GM18858 (cell line): ENCODE data around the gene SYCP1.
"Not testable (repeated sequence)": the region's sequence is repeated elsewhere in the genome, so short reads cannot be mapped to it uniquely, and the experiment has no call there.

Experiments
- ATAC-seq: cut with Tn5 transposase; IDR thresholded peaks from one replicate; pipeline ENCODE4 v1.9.1; 2021; ENCODE audit not compliant: unreplicated experiment

SYCP1 gene

GRCh38 chr1:114854693-114855320, at the start of gene SYCP1:
Gene SYCP1 (plus strand): TSS chr1:114854863. CDS start chr1:114855465, 602 bp downstream.
- ATAC-seq: no peak

DNA sequence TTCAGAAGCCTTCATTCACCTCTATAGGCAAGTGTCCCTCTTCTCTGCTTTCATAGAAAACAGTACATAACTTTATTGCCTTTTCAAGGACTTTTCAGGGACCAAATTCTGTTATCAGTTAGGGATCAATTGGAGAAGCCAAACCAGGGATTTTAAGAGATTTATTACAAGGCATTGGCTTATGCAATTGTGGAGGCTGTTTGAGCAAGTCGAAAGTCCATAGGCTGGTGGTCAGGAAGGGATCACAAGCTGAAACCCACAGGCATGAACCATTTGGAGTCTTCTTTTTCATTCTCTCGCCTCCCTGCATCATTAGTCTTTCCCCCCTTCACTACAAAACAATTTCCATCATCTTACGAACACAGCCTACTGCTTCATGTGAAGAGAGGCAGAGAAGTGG, 34.8 kb upstream of the SYCP1 start:
- no peak for ATAC-seq

- ATAC-seq: no peak
These were observed 34.3 kb upstream of the SYCP1 start for GRCh38 chr1:114820392-114820791.

- no peak for ATAC-seq
These were observed 32.7 kb upstream of the SYCP1 start for GRCh38 chr1:114821978-114822377.

GRCh38 chr1:114828251-114828650, 26.4 kb upstream of the SYCP1 start:
- ATAC-seq: no peak

DNA sequence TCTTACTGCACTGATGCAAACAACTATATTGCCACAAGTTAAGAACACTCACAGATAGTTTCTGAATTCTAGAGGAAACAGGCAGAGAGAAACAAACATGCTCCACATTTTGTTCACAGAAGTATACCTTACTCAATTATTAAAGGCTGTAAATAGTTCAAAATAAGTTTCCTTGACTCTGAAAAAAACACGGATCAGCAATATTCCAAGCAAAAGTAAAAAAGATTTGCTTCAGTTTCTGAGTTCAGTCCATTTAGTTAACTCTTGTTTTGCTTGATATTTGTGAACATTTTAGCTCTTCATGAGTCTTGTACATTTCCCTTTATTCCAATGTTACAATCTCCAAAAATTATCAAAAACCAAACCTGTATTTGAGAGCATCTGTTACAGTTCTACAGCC, 24.6 kb upstream of the SYCP1 start:
- not testable (repeated sequence) for ATAC-seq

DNA sequence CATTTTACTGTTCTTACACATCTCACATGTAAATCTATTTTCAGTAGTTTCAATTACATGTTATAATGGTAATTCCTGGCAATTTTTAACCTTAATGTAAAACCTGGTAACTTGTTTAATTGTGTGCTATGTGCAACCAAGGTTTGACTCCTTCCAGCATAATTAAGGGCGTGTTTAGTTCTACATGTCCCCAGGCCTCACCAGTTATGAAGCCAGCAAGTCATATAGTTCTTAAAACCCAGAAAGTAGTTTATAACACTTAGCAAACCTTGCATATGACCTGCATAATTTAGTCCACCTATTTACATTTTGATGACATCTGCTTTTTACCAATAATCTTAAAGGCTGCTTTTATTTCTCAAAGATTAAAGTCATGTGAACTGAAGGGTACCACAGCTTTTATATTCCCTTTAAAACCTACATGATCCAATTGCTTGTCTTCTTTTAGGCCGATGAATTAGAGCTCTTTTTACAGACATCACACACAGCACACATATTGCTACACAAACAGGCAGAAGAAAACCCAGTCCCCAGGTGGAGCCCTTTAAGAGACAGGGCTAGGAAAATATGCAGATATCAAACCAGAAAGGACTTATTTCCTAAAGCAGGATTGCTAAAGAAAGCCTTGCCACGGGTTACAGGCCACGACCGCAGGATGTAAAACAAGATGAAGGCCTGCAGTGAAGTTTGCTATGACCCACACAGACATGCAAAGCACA, 23.2 kb upstream of the SYCP1 start:
- ATAC-seq: no peak

GRCh38 chr1:114832057-114832456, 22.6 kb upstream of the SYCP1 start:
- no peak for ATAC-seq

DNA sequence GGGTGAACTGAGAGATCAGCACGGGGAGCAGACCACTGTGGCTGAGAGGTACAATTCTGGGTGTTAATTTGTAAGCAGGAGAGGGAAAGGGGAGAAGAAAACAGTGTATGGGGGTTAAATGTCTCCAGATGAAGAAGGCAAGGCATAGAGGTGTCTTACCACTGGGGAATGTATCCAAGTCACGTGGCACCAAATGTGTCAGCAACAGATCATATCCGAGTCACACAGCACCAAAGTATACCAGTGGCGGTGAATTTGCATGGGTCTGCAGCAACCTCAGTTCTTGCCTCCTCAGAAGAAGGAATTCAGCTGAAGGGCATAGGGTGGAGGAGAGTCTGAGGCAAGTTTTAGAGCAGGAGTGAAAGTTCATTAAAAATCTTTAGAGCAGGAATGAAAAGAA, 21.2 kb upstream of the SYCP1 start:
- no peak for ATAC-seq

DNA sequence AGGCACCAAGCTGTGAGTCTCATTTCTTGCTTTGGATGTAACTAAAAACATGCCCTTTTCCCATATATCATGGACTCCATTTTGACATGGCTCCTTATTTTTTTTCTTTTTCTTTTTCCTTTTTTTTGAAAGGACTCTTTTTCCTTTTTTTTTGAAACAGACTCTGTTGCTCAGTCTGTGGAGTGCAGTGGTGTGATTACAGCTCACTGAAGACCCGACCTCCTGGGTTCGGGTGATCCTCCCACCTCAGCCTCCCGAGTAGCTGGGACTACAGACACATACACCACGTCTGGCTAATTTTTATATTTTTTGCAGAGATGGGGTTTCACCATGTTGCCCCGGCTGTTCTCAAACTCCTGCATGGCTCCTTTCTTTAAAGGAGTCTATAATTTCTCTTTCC, 10.4 kb upstream of the SYCP1 start:
- ATAC-seq: no peak

GRCh38 chr1:114853584-114853983, 1.1 kb upstream of the SYCP1 start:
- ATAC-seq: no peak

- no peak for ATAC-seq
These were observed 6.7 kb downstream of the SYCP1 start for GRCh38 chr1:114861384-114861783.

DNA sequence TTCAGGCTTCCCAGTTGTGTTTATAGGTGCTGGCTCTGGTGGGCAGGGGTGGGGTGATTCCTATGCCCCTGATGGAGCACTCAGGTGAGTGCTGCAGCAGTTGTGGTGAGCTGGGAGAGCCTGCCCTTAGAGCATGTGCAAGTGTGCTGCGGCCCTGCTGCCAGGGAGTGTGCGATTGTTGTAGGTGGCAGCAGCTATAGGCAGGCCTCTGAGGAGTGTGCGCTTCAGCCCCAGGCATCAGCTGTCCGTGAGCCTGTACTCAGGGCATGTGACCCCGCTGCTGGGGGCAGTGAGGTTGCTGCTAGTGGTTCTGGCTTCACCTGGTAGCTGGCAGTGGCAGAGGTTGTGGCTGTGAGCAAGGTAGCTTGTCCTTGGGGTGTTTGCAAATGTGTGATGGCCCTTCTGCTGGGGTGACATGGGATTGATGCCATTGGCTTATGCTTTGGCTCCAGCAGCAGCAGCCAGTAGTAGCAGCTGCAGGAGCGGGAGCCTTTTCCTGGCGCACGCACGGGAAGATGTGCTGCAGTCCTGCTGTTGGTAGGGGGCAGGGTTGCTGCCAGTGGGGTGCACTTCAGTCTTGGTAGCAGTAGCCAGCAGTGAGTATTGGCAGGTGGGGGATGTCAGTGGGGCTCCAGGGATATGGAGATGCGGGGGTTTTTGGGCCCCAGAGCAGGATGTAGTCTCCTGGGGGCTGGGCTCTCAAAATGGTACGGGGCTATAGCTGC, 37.7 kb downstream of the SYCP1 start:
- ATAC-seq: no peak

DNA sequence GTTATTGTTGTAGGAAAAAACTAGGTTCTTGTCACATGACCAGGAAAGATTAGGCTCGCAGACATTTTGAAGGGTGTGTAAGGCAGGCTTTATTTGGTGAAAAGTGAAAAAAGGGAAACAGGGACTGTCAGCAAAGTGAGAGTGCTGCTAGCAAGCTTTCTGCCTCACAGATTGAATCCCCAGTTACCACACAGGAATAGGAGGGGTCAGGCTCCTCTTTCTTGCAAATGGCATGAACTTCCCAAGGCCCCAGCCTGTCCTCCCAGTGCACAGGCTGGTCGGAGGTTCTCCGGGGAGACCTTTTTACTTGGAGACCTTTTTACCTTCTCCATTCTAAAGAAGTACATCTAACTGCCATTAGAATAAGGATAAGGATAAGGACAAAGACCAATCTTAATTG, 42.1 kb downstream of the SYCP1 start:
- ATAC-seq: no peak

DNA sequence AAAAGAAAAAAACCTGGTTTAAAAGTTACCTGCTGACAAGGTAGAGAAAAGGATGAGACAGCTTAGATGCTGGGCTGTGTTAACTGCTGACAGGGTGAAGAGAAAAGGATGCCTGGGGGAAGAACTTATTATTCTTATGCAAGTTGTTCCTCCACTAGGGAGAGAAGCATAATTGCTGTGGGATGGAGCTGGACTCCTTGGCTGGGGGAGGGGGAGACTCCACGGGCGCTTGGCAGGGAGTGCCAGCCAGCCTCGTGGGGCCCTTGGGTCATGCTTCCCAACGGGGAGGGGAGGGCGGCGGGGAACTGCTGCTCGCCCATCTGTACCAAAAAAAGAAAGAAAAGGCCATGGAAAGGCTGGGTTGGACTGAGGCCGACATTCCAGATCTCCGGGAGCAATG, 47.2 kb downstream of the SYCP1 start:
- no peak for ATAC-seq

- ATAC-seq: no peak
These were observed 47.7 kb downstream of the SYCP1 start for GRCh38 chr1:114902343-114902742.

DNA sequence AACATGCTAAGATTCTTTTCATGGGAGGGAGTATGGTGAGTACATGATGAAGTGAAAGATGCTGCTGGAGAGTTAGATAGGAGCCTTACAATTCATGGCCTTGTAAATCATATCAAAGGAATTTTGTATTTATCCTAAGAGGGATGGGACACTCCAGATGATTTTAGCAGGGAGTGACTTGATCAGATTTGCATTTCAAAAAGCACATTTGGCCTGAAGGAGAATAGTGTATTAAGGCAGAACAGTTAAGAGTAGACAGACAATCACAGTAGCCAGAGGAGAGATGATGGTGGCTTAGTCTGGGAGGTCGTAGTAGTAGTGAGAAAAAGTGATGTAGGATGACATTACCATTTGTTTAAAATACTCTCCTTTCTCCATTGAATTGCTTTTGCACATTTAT, 48.8 kb downstream of the SYCP1 start:
- ATAC-seq: no peak

- ATAC-seq: not testable (repeated sequence)
These were observed 61.1 kb downstream of the SYCP1 start for GRCh38 chr1:114915720-114916119.

DNA sequence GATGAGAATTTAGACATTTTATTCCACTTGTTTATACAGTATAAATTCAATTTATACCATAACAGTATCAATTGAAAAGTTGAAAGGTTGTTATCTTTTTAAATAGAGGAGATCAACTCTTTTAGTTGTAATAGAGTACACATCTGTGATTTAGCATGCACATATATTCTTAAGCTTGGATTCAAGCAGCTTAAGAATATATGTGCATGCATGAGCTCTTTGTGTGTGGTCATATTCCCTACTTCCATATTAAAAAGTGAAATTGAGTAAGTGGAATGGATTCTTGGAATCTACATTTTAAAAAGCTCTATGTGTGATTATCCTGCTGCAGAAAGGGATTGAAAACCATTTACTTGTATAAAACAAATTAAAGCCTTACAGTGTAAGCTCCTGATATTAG, 71.9 kb downstream of the SYCP1 start:
- no peak for ATAC-seq

DNA sequence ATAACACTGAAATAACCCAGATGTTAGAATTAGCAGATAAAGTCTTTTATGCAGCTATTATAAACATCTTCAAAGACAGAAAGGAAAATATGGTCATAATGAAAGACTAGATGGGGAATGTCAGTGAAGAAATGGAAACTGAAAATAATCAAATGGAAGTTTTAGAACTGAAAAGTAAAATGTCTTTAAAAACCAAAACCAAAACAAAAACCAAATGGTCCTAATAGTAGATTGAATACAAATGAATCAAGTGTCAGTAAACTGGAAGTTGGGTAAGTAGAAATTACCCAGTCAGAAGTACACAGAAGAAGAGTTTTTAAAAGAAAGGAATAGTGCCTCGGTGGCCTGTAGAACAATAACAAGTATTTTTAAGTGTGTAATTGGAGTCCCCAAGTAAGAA, 72.7 kb downstream of the SYCP1 start:
- no peak for ATAC-seq

DNA sequence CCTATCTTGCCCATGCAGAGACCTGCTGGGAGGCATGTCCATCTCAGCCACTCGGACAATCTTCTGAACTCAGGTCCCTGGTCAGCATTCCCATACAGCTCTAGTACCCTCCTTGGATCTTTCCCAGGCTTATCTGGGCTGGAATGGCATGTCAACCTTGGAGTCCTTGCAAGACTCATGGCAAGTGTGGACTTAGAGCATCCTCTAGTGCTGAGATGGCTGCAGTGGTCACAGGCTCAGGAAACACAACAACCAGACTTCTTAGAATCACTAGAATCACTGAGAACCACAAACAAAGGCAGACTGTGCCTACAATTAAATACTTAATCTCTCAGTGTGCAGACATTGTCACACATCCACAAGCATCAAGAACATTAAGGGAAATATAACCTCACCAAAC, 101.9 kb downstream of the SYCP1 start:
- ATAC-seq: no peak

DNA sequence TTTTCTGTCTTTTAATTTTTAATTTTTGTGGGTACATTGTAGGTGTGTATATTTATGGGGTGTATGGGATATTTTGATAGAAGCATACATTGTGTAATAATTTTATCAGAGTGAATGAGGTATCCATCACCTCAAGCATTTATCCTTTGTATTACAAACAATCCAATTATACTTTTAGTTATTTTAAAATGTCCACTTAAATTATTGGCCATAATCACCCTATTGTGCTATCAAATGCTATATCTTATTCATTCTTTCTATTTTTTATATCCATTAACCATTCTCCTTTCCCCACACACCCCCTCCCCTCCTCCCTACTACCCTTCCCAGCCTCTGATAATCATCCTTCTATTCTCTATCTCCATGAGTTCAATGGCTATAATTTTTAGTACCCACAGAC, 104.8 kb downstream of the SYCP1 start:
- ATAC-seq: no peak
